ENCODE results near the gene CHST3.
"Not testable (repeated sequence)": the region's sequence is repeated elsewhere in the genome, so short reads cannot be mapped to it uniquely, and the experiment has no call there.

CHST3 gene

GRCh38 chr10:71974489-71975021 lies 10.4 kb downstream of the CHST3 start:
- DNase-seq, result peak in 1 of 5 experiments; percentile 13

GRCh38 chr10:71975087-71975870 lies 11.1 kb downstream of the CHST3 start:
- DNase-seq, result no peak

GRCh38 chr10:71975871-71976725 lies 11.9 kb downstream of the CHST3 start:
- DNase-seq, result no peak

- not testable (repeated sequence) for DNase-seq
These were observed 13.4 kb downstream of the CHST3 start for GRCh38 chr10:71977614-71977903.

GRCh38 chr10:71978476-71978875 lies 14.3 kb downstream of the CHST3 start:
- no peak for DNase-seq

GRCh38 chr10:71978988-71979691 lies 14.9 kb downstream of the CHST3 start:
- no peak for DNase-seq

- no peak for DNase-seq
These were observed 15.5 kb downstream of the CHST3 start for GRCh38 chr10:71979692-71980062.

- DNase-seq, result no peak
These were observed 16.2 kb downstream of the CHST3 start for GRCh38 chr10:71980181-71981014.

- DNase-seq, result no peak
These were observed 17.1 kb downstream of the CHST3 start for GRCh38 chr10:71981015-71981875.

- no peak for DNase-seq
These were observed 17.7 kb downstream of the CHST3 start for GRCh38 chr10:71981876-71982230.

GRCh38 chr10:71982269-71983178 lies 18.3 kb downstream of the CHST3 start:
- no peak for DNase-seq

- DNase-seq, result no peak
These were observed 20.1 kb downstream of the CHST3 start for GRCh38 chr10:71984126-71984808.

- no peak for DNase-seq
These were observed 20.7 kb downstream of the CHST3 start for GRCh38 chr10:71984809-71985388.

- peak in 1 of 5 experiments; percentile 54 for DNase-seq
These were observed 21.5 kb downstream of the CHST3 start for GRCh38 chr10:71985542-71986250.

- not testable (repeated sequence) for DNase-seq
These were observed 24.7 kb downstream of the CHST3 start for GRCh38 chr10:71988895-71989294.

- no peak for DNase-seq
These were observed 25.7 kb downstream of the CHST3 start for GRCh38 chr10:71989661-71990454.

GRCh38 chr10:71990706-71991269 lies 26.6 kb downstream of the CHST3 start:
- no peak for DNase-seq
